Choroid plexus epithelial cell (primary cell): ENCODE data around the gene FLAD1.

ENCODE experiments used
- DNase-seq: peaks from one replicate; pipeline ENCODE4 v3.0.0-alpha.2; 2010; ENCODE audit warnings: low read depth
- H3K4me3 ChIP-seq: 2 replicates; pipeline ENCODE4 v1.5.1; 2011; ENCODE audit warnings: low read depth, mild to moderate bottlenecking, control low read depth, low read length, moderate library complexity
- TF ChIP-seq, protein P1 (sequence below): conservative IDR thresholded peaks from 2 replicates; pipeline ENCODE4 v1.5.1; 2011; ENCODE audit warnings: low read depth, mild to moderate bottlenecking, control low read depth, inconsistent platforms, low read length, moderate library complexity

FLAD1 gene

DNA sequence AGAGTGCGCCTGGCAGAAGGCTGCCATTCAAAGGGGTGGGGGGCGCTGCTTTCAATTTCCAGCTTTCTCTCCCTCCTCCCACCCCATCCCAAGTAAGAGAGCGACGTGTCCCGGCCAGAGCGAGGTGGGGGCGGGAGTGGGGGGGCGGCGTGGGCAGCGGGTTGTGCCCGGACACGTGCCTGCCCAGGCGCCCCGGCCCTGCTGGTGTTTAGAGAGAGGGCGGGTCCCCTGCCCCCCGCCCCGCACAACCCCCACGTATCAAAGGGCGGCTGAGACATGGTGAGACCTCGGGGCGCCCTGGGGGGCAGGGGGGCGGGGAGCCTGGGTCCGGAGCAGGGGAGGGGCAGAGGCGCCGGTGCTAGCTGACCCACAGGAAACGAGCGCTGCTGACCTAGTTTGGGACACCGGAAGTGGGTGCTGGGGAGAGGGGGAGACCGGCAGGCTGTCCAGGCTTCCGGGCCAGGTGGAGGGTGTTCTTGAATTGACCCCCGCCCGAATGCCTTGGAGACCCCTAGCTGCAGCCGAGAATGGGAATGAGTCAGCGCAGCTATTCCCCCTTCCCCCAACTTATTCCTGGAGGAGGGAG is 20.7 kb downstream of the FLAD1 start:
- peak overlapping the region; percentile 86 for H3K4me3 ChIP-seq
- DNase-seq: peak; percentile 39
- TF ChIP-seq, protein P1, sequence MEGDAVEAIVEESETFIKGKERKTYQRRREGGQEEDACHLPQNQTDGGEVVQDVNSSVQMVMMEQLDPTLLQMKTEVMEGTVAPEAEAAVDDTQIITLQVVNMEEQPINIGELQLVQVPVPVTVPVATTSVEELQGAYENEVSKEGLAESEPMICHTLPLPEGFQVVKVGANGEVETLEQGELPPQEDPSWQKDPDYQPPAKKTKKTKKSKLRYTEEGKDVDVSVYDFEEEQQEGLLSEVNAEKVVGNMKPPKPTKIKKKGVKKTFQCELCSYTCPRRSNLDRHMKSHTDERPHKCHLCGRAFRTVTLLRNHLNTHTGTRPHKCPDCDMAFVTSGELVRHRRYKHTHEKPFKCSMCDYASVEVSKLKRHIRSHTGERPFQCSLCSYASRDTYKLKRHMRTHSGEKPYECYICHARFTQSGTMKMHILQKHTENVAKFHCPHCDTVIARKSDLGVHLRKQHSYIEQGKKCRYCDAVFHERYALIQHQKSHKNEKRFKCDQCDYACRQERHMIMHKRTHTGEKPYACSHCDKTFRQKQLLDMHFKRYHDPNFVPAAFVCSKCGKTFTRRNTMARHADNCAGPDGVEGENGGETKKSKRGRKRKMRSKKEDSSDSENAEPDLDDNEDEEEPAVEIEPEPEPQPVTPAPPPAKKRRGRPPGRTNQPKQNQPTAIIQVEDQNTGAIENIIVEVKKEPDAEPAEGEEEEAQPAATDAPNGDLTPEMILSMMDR: no peak

DNA sequence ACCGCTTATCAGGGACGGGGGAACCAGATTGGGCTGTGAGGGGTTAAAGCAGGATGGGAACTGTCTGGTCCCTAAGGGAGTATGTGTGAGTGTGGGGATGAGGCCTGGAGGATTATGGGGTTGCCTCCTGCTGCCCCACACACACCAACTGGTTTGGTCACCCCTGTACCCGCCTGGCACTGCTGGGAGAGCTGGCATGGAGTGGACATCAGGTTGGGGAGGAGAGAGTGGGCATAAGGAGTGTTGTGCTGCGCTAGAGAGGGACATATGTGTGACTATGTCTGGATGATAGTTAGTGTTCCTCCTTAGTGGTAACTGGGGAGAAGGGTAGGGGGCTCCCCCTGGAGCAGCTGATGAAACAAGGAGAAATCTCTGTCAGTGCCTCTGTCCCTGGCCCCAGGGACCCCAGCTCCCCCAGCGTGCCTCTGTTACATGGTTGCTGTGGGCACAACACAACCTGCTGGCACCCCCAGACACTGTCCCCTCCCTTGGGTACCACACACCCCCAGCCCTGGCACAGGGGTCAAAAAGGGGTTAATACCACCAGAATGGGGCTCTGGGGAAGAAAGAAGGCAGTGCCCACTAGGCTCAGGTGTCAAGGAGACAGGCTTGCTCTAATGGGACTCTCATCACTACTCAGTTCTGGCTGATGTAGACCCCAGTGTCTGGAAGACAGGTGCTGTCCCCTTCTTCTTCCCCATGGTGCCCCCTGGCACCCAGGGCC is 21.4 kb downstream of the FLAD1 start:
- H3K4me3 ChIP-seq: peak overlapping the region; percentile 86
- TF ChIP-seq, protein P1: no peak
- peak; percentile 19 for DNase-seq

DNA sequence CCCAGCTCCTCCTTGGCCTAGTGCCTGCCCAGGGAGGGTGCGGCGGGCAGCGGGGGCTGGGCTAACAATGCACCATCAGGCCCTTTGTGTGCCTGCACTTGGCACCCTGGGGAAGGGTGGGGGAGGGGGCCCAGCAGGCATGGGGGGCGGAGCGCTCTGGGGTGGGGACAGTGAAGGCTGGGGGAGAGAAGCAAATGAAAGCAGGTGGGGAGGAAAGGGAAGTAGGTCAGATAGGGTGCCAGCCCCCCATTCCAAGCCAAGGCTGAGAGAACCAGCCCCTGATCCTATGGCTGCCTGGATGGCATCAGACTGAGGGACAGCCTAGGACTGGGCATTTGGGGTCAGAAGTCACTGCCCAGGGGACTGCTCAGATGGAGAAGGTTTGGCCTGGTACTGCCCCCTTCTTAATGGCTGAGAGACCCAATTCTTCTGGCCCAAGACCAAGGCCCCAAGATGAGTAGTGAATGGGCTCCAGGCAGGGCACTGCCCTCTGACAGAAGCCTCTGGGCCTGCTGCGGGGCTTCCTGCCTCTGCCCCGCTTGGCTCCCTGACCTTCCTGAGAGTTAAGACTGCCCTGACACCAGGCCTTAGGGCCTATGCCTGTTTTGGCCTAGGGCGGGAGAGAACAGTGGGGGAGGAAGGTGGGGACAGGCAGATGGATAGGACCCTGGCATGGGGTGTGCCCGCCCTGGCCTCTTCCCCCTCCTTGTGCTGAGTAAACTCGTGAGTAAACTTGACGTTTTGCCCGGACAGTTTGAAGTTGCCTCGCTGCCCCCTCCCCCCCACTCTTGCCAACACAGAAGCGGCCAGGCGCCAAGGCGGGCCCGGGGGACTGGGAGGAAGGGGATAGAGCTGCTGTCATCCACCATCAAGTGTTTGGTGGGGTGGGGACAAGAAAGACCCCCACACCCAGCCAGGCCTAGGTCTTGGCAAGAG is 22.2 kb downstream of the FLAD1 start:
- TF ChIP-seq, protein P1: no peak
- H3K4me3 ChIP-seq: no peak overlapping the region
- DNase-seq: no peak

DNA sequence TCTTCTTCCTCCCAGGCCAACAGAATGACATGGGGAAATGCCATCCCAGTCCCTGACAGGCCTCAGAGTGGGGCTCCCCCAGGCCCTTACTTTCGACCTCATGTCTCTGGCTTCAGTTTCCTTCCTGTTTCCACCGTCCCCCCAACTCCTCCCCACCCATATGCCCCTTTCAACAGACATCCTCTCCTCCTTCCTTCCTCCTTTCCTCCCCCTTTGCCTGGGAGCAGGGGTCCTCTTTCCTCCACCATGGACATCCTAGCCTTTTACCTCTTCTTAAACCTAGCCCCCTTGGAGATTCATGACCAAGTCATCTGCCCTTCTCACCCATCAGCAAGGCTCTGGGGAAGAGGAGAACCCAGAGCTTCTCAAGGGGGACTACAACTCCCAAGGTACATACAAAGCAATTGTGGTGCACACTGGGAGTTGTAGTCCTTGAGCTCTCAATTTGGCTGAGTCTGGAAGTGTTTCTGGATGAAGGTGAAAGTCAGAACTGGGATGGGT is 23.5 kb downstream of the FLAD1 start:
- H3K4me3 ChIP-seq: no peak overlapping the region
- DNase-seq: peak; percentile 56

DNA sequence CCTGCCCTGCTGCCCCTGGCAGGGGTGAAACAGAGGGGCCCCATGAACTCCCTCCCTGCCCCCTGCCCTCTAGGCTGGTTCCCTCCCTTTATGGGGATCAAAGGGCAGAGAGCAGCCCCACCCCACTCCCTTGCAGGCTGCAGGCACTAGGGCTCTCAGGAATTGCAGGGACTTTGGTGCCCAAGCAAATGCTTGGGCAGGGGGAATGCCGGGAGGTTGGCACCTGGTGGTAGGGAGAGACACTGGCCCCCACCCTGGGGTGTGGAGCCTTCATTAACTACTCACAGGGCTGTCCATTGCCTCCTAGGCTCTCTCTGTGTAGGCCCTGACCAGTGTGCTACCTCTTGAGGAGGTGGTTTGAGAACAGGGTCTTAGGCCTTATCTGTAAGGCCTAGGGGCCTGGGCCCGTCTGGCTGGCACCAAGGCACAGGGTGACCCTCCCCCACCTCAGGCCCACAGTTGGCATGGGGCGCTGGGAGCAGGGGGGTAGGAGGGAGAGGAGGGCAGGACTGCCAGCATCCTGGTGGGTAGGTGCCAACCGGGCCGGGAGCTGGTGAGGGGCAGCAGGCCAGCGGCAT is 24.2 kb downstream of the FLAD1 start:
- no peak for DNase-seq

More for the DNA sequence above, 23.5 kb downstream of the FLAD1 start:
- TF ChIP-seq, protein P1: no peak

More for the DNA sequence above, 24.2 kb downstream of the FLAD1 start:
- no peak overlapping the region for H3K4me3 ChIP-seq
- TF ChIP-seq, protein P1: no peak
